ENCODE results near the gene LSP1. TPM values are rescaled to one million over a fixed set of nuclear protein-coding genes. Genes with fewer than 3 reads are reported as not detected.

LSP1 gene
- total and polyA plus RNA-seq, 2 of the 8 experiments (the other 6 are each of a cell fraction or from before 2014, with no cell fraction given), result 0.03 TPM; not detected in 1

DNA sequence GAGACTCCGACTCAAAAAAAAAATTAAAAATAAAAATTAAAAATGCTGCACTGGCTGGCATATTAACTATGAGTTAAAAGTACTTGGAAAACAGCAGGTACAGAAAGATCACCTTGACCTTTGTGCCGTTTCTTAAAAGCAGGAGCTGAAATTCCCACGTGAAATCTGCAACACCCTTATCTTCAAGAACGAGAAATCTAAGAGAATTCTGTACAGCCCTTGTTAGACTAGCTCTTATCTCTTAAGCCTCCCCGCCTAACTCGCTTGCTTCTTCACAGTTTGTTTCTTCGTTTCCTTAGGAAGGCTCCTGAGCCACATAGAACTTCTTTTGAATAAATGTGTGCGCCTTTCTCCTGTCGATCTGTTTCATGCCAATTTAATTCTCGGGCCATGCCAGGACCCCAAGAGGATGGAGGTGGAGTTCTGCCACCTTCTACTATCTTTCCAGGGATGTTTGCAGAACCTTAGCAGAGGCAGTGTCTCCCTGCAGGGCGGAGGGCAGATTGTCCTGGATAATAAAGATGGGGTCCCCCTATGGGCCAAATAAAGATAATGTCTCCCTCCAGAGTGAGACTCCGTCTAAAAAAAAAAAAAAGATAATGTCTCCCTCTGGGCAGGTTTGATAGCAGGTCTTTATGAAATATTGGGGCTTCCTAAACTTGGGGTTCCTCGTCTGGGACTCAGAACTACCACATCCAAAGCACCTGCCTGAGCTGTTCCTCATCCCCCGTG, 45.5 kb upstream of the LSP1 start (continued):
- TF ChIP-seq YY1 (IDR thresholded peaks at IDR 0.05; ENCODE audit: low read depth, low read length) (no peak), GTF2F1 (IDR thresholded peaks at IDR 0.05; ENCODE audit: borderline replicate concordance, low read depth, low read length) (no peak), CREB1 (IDR thresholded peaks at IDR 0.05) (no peak), NANOG (IDR thresholded peaks at IDR 0.05; ENCODE audit: insufficient read depth, low read depth, low read length, poor library complexity, severe bottlenecking) (no peak), RXRA (IDR thresholded peaks at IDR 0.05; ENCODE audit: insufficient read depth, low read depth, low read length) (no peak), CEBPB (IDR thresholded peaks at IDR 0.05; ENCODE audit: low read depth, low read length) (no peak), ZNF274 (IDR thresholded peaks at IDR 0.05; ENCODE audit: borderline replicate concordance, extremely low read depth, low read length) (no peak)
- TF ChIP-seq, protein P1, sequence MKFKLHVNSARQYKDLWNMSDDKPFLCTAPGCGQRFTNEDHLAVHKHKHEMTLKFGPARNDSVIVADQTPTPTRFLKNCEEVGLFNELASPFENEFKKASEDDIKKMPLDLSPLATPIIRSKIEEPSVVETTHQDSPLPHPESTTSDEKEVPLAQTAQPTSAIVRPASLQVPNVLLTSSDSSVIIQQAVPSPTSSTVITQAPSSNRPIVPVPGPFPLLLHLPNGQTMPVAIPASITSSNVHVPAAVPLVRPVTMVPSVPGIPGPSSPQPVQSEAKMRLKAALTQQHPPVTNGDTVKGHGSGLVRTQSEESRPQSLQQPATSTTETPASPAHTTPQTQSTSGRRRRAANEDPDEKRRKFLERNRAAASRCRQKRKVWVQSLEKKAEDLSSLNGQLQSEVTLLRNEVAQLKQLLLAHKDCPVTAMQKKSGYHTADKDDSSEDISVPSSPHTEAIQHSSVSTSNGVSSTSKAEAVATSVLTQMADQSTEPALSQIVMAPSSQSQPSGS (IDR thresholded peaks at IDR 0.05; ENCODE audit: low read length), result no peak
- TF ChIP-seq, protein P2, sequence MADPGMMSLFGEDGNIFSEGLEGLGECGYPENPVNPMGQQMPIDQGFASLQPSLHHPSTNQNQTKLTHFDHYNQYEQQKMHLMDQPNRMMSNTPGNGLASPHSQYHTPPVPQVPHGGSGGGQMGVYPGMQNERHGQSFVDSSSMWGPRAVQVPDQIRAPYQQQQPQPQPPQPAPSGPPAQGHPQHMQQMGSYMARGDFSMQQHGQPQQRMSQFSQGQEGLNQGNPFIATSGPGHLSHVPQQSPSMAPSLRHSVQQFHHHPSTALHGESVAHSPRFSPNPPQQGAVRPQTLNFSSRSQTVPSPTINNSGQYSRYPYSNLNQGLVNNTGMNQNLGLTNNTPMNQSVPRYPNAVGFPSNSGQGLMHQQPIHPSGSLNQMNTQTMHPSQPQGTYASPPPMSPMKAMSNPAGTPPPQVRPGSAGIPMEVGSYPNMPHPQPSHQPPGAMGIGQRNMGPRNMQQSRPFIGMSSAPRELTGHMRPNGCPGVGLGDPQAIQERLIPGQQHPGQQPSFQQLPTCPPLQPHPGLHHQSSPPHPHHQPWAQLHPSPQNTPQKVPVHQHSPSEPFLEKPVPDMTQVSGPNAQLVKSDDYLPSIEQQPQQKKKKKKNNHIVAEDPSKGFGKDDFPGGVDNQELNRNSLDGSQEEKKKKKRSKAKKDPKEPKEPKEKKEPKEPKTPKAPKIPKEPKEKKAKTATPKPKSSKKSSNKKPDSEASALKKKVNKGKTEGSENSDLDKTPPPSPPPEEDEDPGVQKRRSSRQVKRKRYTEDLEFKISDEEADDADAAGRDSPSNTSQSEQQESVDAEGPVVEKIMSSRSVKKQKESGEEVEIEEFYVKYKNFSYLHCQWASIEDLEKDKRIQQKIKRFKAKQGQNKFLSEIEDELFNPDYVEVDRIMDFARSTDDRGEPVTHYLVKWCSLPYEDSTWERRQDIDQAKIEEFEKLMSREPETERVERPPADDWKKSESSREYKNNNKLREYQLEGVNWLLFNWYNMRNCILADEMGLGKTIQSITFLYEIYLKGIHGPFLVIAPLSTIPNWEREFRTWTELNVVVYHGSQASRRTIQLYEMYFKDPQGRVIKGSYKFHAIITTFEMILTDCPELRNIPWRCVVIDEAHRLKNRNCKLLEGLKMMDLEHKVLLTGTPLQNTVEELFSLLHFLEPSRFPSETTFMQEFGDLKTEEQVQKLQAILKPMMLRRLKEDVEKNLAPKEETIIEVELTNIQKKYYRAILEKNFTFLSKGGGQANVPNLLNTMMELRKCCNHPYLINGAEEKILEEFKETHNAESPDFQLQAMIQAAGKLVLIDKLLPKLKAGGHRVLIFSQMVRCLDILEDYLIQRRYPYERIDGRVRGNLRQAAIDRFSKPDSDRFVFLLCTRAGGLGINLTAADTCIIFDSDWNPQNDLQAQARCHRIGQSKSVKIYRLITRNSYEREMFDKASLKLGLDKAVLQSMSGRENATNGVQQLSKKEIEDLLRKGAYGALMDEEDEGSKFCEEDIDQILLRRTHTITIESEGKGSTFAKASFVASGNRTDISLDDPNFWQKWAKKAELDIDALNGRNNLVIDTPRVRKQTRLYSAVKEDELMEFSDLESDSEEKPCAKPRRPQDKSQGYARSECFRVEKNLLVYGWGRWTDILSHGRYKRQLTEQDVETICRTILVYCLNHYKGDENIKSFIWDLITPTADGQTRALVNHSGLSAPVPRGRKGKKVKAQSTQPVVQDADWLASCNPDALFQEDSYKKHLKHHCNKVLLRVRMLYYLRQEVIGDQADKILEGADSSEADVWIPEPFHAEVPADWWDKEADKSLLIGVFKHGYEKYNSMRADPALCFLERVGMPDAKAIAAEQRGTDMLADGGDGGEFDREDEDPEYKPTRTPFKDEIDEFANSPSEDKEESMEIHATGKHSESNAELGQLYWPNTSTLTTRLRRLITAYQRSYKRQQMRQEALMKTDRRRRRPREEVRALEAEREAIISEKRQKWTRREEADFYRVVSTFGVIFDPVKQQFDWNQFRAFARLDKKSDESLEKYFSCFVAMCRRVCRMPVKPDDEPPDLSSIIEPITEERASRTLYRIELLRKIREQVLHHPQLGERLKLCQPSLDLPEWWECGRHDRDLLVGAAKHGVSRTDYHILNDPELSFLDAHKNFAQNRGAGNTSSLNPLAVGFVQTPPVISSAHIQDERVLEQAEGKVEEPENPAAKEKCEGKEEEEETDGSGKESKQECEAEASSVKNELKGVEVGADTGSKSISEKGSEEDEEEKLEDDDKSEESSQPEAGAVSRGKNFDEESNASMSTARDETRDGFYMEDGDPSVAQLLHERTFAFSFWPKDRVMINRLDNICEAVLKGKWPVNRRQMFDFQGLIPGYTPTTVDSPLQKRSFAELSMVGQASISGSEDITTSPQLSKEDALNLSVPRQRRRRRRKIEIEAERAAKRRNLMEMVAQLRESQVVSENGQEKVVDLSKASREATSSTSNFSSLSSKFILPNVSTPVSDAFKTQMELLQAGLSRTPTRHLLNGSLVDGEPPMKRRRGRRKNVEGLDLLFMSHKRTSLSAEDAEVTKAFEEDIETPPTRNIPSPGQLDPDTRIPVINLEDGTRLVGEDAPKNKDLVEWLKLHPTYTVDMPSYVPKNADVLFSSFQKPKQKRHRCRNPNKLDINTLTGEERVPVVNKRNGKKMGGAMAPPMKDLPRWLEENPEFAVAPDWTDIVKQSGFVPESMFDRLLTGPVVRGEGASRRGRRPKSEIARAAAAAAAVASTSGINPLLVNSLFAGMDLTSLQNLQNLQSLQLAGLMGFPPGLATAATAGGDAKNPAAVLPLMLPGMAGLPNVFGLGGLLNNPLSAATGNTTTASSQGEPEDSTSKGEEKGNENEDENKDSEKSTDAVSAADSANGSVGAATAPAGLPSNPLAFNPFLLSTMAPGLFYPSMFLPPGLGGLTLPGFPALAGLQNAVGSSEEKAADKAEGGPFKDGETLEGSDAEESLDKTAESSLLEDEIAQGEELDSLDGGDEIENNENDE (IDR thresholded peaks at IDR 0.05; ENCODE audit: insufficient replicate concordance, low read length), result no peak

Data from H1 (cell line).